ENCODE results near the gene MCRIP1.
"Not testable (repeated sequence)": the region's sequence is repeated elsewhere in the genome, so short reads cannot be mapped to it uniquely, and the experiment has no call there.

Gene MCRIP1

GRCh38 chr17:81841866-81842265, 8.8 kb upstream of the MCRIP1 start:
- DNase-seq (ENCODE audit: low read depth, low spot score) = no peak

- DNase-seq (ENCODE audit: low read depth, low spot score) = no peak
Measured at GRCh38 chr17:81840826-81841778, 8.0 kb upstream of the MCRIP1 start.

- not testable (repeated sequence) for DNase-seq (ENCODE audit: low read depth, low spot score)
Measured at GRCh38 chr17:81840059-81840458, 7.0 kb upstream of the MCRIP1 start.

DNA sequence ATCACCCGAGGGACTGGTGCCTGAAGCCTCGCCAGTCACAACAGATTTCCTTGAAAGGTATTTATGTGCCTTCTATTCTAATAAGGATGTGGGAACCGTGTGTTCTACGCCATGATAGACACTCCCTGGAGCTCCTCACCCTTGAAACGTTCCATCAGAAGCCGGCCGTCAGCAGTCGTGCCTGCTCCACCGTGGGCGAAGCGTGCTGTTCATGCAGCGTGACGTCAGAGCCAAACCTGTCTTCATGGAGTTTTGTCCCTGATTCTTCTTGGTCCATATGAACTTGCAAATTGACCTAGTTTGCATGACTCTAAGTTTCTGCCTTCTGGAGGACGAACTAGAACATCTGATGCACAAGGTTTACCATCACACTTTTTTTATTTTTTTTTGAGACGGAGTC, 6.2 kb upstream of the MCRIP1 start:
- no peak for DNase-seq (ENCODE audit: low read depth, low spot score)

- DNase-seq (ENCODE audit: low read depth, low spot score) = no peak
Measured at GRCh38 chr17:81838753-81839255, 5.7 kb upstream of the MCRIP1 start.

GRCh38 chr17:81837641-81838040, 4.5 kb upstream of the MCRIP1 start:
- no peak for DNase-seq (ENCODE audit: low read depth, low spot score)

DNA sequence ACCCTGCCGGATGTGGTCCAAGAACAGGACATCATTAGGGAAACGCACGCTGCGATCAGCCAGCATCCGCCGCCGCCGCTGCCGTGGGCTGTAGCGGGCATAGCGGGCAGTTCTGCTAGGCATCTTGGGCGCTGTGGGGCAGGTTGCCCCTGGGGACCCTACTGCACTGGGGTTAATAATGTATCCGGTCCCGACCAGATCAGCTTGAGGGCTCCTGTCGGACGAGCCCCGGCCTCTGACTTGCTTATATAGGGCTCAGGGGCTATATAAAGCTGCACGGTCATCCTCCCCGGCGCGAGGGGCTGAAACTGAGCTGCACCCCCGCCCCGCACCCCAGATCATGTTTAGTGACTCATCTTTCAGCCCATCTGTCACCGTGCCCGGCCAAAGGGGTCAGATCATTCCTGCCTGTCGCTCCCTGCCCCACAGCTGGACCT, 1.8 kb upstream of the MCRIP1 start, which contains the start of gene PPP1R27:
PPP1R27 (minus strand) TSS at position 220 of the 437 bp plus-strand sequence; CDS start at position 123, 97 bp downstream.
- no peak for DNase-seq (ENCODE audit: low read depth, low spot score)

GRCh38 chr17:81833921-81834830, 1.1 kb upstream of the MCRIP1 start:
- DNase-seq (ENCODE audit: low read depth, low spot score) = no peak

DNA sequence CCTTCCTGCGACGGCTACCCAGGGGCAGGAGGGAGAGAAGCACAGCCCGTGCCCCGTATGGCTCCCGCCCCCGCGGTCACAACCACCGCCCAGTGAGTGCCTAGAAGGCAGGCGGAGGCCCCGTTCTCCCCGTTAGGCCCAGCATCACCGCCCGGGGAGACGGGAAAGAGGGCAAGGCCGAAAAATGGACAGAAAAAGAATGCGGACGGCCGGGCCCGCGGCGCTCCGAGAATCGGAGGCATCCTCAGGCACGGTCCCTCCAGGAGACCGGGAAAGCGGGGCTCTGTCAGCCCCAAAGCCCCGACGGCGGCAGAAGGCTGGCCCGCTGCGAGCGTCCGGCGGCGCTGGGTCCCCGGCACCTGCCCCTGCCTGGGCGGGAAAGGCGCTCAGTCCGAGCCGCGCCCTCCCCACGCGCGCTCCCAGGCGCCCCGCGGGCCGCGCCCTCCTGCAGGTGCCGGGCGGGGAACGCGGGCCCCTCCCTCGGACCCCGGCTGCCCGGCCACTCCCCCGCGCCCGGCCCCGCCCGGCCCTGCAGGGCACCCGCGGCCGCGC, 407 bp downstream of the MCRIP1 start:
- no peak for DNase-seq (ENCODE audit: low read depth, low spot score)

DNA sequence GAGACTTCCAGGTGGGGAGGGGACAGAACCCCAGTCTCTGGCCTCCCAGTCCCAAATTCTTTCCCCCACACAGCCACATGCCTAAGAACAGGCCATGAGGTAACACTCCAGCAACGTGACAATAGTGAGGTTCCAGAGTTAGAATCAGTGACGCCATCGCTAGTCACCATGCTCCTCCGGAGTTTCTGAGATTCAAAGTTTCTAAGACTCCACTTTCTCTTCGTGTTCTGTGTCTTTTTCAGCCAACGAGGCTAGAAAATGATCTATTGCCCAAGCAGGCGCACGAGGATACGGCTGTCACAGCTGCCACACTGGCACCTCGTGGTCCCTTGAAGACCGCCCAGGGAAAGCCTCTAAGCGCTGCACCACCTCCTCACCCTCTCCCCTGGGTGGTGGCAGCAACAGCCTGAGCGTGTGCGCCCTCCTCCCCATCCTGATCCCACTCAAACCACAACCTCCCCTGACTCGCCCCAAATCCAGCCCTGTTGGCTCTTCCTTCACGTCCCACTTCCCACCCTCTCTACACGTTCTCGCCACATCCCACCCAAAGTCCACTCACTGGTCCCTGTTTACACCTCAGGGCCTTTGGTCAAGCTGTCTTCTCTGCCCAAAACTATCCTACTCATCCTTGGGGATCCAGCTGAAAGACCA, 1.0 kb downstream of the MCRIP1 start:
- DNase-seq (ENCODE audit: low read depth, low spot score) = no peak

DNA sequence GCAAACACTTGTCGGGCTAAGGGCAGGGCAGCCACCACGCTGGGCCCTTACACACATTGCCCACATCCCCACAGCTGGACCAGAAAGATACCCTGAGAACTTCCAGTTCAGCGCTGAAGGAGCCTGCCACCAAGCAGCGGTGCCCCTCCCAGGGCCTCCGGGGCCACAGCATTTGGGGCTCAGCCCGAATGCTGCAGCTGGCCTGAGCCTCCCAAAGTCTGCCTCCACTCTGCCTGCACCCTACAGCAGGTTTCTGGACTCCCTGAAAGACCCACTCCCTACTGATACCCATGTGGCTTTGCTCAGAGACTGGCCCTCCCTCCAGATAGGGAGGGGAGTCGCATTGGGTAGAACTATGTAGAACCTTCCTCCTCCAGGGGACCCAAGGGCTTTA, 1.5 kb downstream of the MCRIP1 start:
- no peak for DNase-seq (ENCODE audit: low read depth, low spot score)

DNA sequence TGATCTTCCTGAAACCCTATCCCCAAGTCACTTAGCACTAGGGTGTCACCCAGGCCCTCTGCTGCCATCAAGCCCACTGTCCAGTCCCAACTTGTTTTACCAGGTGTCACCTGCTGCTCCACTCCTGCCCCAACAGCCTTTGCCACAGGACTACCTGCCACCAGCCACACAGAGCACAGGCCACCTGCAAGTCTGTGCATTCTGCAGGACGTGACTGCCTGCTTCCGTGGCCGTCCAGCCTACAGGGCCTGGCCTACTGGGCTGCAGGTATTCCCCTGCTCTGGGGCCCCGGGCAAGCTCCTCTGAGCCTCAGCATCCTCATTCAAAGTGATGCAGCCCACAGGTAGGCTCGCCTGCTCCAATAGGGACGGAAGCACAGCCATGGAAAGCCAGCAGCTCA, 3.2 kb downstream of the MCRIP1 start:
- DNase-seq (ENCODE audit: low read depth, low spot score) = no peak

DNA sequence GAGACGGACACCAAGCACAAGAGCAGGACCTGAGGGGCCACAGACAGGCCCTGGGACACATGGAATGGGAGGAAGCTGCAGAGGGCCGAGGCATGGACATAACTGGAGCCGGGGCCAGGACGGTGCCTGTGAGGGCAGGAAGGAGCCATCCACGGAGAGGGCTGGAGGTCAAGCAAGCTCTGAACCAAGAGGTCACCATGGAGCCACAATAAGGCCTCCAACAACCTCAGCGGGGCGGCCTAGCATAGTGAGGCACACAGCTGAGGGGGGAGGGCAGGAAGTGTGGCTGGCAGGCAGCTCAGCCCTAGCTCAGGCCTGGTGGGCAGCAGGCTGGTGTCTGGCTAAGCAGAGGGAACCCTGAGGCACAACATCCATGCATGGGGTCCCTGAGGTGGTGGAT, 4.4 kb downstream of the MCRIP1 start:
- no peak for DNase-seq (ENCODE audit: low read depth, low spot score)

DNA sequence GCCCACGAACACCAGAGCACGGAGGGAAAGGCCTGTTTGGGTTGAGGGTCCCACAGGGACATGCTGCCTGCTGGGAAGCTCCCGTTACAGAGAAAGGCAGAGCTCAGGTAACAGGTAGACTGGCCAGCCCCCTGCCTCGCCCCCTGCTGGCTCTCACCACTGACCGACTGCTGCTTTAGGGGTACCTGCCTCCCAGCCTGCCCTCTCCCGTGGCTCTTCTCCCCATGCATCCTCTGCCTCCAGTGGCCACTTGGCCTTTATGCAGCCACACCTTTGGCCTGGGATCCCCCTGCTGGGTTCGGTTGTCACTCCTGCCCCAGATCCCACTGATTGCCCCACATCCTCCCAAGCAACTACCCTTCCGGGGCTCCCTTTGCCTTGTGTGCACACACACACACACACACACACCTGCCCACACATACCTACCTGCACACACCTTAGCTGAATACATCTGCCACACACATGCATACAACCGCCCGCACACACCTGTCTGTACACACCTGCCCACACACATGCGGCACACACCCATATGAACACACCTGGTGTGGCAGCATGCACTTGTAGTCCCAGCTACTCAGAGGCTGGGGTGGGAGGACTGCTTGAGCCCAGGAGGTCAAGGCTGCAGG, 7.1 kb downstream of the MCRIP1 start:
- no peak for DNase-seq (ENCODE audit: low read depth, low spot score)

DNA sequence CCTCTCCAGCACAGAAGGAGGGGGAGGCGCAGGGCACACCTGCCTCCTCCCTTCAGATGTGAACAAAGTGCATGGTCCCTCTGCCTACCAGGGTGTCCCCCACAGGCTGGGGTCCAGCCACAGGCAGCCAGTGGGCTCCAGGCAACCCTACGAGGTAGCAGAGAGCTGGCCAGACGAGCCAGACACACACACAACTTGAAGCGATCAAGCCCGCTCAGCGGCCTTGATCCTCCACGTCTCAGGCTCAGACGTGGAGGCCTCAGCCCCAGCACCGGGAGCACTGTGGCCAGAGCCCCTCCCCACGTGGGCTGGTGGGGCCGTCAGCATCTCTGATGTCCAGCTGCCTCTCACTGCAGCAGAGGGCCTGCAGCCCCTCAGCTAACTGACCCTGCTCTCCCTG, 8.5 kb downstream of the MCRIP1 start:
- no peak for DNase-seq (ENCODE audit: low read depth, low spot score)

DNA sequence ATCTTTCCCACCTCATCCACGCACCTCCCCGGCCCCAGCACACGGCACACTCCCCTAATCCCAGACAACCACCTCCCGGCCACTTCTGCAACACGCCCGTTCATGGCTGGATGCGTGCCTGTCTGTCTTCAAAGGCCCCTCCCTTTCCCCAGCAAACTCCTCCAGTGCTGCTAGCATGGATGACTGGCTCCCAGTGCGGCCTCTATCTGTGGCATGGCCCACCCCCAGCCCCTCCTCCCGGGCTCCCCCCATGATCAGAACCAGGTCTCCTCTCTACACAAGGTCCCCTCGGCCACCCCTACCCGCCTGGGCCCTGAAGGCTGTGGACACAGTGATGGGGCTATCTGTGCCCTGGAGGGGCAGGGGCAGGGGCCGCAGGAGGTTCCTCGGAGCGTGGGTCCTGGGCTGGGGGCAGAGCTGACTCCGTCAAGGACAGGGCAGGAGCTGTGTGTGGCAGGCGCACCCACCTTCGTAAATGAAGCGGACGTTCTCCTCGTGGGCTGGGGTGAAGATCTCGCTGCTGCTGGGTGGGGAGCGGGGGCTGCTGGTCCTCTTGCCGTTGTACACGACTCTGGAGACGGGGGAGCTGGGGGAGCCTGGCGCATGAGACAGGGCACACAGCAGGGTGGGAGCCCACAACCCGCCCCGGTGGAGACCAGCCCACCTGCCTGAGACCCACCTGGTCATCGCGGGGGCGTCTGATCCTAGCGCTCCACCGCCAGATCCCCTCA, 9.1 kb downstream of the MCRIP1 start:
- DNase-seq (ENCODE audit: low read depth, low spot score) = no peak

- DNase-seq (ENCODE audit: low read depth, low spot score) = no peak
Measured at GRCh38 chr17:81822996-81823819, 9.9 kb downstream of the MCRIP1 start.

DNA sequence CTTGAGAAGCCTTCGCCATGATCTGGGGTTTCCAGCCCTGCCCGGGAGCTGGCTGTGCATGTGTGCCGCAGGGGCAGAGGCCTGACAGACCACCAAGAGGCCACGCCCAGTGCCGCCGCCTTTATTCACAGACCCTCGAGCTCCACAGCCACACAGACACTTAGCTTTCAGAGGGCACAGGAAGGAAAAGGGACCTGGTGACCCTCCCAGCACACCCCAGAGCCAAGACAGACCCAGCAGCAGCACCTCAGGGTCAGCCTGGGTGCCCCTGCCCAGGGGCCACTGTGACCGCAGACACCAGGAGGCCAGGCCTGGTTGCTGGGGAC, 10.8 kb downstream of the MCRIP1 start:
- no peak for DNase-seq (ENCODE audit: low read depth, low spot score)

DNA sequence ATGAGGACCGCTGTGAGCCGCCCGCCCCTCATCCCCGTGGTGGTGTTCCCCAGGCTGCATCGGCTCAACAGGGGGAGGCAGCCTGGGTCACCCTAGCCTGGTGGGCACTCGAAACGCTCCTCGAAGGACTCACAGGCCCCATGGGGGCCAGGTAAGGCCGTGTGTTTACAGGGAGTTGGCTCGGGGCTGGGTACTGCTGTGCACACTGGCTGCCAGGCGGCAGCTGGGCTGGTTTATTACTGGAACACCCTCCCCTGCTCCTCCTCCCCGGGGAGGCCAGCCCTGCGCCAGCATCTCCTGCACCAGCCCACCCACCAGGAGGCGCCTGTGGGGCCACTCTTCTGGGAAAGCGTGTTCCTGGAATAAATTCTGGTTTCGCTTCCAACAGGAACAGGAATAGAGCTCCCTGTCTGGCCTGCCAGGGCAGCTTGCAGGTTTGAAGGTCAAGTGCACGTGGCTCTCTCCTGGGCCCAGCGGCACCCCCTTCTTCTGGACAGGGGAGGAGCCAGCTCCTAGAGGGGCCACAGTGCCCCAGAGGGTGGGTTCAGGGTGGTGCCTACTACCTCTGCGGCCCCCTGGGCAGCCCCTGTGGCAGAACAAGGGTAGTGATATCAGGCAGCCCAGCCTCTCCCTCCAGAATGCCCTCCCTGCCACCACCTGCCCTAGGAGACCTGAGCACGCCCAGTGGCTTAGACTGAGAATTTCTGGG, 11.3 kb downstream of the MCRIP1 start:
- DNase-seq (ENCODE audit: low read depth, low spot score) = no peak
